Measurements from ENCODE around the gene PSAPL1.

DNA sequence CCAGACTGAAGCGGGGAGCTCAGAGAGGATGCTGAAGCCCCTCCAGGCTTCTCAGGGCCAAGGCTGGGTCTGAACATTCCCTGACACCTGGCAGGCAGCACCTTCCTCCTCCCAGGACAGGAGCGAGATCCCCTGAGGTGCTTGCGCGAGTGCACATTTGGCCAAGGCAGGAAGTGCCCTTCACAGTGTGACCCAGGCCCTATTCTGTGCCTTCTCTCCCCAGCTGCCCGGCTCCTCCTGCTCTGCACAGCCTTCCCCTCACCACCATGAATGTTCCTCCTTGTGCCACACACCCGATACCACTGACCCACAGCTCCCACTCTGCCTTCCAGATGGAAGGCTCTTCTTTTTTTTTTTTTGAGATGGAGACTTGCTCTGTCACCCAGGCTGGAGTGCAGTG is 17.1 kb upstream of the PSAPL1 start:
- no peak for TF ChIP-seq POLR2A (IDR thresholded peaks at IDR 0.05)
- no peak for TF ChIP-seq POLR2AphosphoS5 (IDR thresholded peaks at IDR 0.05)
- TF ChIP-seq, protein P1, sequence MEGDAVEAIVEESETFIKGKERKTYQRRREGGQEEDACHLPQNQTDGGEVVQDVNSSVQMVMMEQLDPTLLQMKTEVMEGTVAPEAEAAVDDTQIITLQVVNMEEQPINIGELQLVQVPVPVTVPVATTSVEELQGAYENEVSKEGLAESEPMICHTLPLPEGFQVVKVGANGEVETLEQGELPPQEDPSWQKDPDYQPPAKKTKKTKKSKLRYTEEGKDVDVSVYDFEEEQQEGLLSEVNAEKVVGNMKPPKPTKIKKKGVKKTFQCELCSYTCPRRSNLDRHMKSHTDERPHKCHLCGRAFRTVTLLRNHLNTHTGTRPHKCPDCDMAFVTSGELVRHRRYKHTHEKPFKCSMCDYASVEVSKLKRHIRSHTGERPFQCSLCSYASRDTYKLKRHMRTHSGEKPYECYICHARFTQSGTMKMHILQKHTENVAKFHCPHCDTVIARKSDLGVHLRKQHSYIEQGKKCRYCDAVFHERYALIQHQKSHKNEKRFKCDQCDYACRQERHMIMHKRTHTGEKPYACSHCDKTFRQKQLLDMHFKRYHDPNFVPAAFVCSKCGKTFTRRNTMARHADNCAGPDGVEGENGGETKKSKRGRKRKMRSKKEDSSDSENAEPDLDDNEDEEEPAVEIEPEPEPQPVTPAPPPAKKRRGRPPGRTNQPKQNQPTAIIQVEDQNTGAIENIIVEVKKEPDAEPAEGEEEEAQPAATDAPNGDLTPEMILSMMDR (IDR thresholded peaks at IDR 0.05), result no peak
- no peak for TF ChIP-seq EP300 (IDR thresholded peaks at IDR 0.05)
